ENCODE measurements around the gene ANKS1A.

GRCh38 chr6:35016502-35017321 lies 127.7 kb downstream of the ANKS1A start:
- TF ChIP-seq CTCF (IDR thresholded peaks at IDR 0.05) (no peak), EP300 (IDR thresholded peaks at IDR 0.05) (no peak), POLR2A (IDR thresholded peaks at IDR 0.05) (no peak)

All from ovary (tissue), 3 donors.